Suprapubic skin (tissue), 4 donors: ENCODE results near the gene ERI3. TPM values are rescaled to one million over a fixed set of nuclear protein-coding genes. Genes with fewer than 3 reads are reported as not detected.

Experiments
- DNase-seq, 2 donors: peaks; one replicate each; pipeline ENCODE4 v3.0.0-alpha.2; 2019; ENCODE audit warnings: low spot score in 2 of 2
- H3K27ac ChIP-seq: fragments of 200-600 bp; sonication (generic); one replicate; pipeline ENCODE4 v1.5.1; 2019
- H3K27me3 ChIP-seq: fragments of 200-600 bp; sonication (generic); one replicate; pipeline ENCODE4 v1.5.1; 2019
- H3K36me3 ChIP-seq: fragments of 200-600 bp; sonication (generic); one replicate; pipeline ENCODE4 v1.5.1; 2019
- H3K4me1 ChIP-seq: fragments of 200-600 bp; sonication (generic); one replicate; pipeline ENCODE4 v1.5.1; 2019
- H3K4me3 ChIP-seq: fragments of 200-600 bp; sonication (generic); one replicate; pipeline ENCODE4 v1.5.1; 2019; ENCODE audit warnings: mild to moderate bottlenecking
- H3K9me3 ChIP-seq: fragments of 200-600 bp; sonication (generic); one replicate; pipeline ENCODE4 v1.5.1; 2019
- CTCF ChIP-seq, 2 donors: fragments of 200-600 bp in 1 of 2; fragments of 450-650 bp in 1 of 2; sonication (generic) in 1 of 2; IDR thresholded peaks; one replicate each; pipeline ENCODE4 v1.5.1; 2016 to 2019; ENCODE audit warnings: antibody characterized with exemption in 2 of 2, mild to moderate bottlenecking in 1 of 2, moderate library complexity in 1 of 2
- EP300 ChIP-seq: sonication (generic); formaldehyde crosslinking; IDR thresholded peaks from one replicate; pipeline ENCODE4 v1.6.1; 2017; ENCODE audit warnings: antibody characterized with exemption
- POLR2A ChIP-seq, 2 donors: fragments of 450-650 bp; IDR thresholded peaks; one replicate each; pipeline ENCODE4 v1.6.1; 2017; ENCODE audit warnings: antibody characterized with exemption in 2 of 2, mild to moderate bottlenecking in 2 of 2, moderate library complexity in 2 of 2
- POLR2AphosphoS5 ChIP-seq, 3 donors: sonication (generic); formaldehyde crosslinking; IDR thresholded peaks; one replicate each; pipeline ENCODE4 v1.6.1; 2017; ENCODE audit warnings: antibody characterized with exemption in 3 of 3
- WGBS: methylation state at CpG from one replicate; pipeline ENCODE4 v1.1.5; 2018; 5-methylcytosine and 5-hydroxymethylcytosine counted together
- total RNA-seq, 4 donors: library from RNA; depleted of rRNA; stranded (reverse); fragments of >200 nt; gene quantifications; one replicate each; pipeline ENCODE4 v1.1.0, GENCODE V29; 2016

The ERI3 gene
- total RNA-seq, 4 donors from 2014 or later = 23.3 to 33.4 (median 31.0) TPM

- H3K4me3 ChIP-seq = no peak overlapping the region
- H3K36me3 ChIP-seq = peaks cover 44% of the 10 kb centered on the region
- WGBS = 94% methylated on average over 2 of the region's 2 CpGs
- TF ChIP-seq CTCF (IDR thresholded peaks at IDR 0.05) = no peak
- no peak for TF ChIP-seq POLR2AphosphoS5 (IDR thresholded peaks at IDR 0.05)
- TF ChIP-seq POLR2A (IDR thresholded peaks at IDR 0.05) = no peak
- TF ChIP-seq EP300 = no peak
- no peak overlapping the region for H3K27ac ChIP-seq
- H3K4me1 ChIP-seq = no peaks in the 10 kb centered on the region
- DNase-seq = no peak
- H3K9me3 ChIP-seq = no peaks in the 10 kb centered on the region
- no peaks in the 10 kb centered on the region for H3K27me3 ChIP-seq
Measured at GRCh38 chr1:44338136-44338535, 16.9 kb downstream of the ERI3 start.

- 88% methylated on average over 3 of the region's 3 CpGs for WGBS
- Histone ChIP-seq H3K27ac (no peak overlapping the region), H3K27me3 (no peaks in the 10 kb centered on the region), H3K4me1 (no peaks in the 10 kb centered on the region), H3K4me3 (no peak overlapping the region), H3K9me3 (no peaks in the 10 kb centered on the region), H3K36me3 (peaks cover 50% of the 10 kb centered on the region)
- no peak for TF ChIP-seq POLR2AphosphoS5 (IDR thresholded peaks at IDR 0.05)
- TF ChIP-seq POLR2A (IDR thresholded peaks at IDR 0.05) = no peak
- TF ChIP-seq CTCF (IDR thresholded peaks at IDR 0.05) = no peak
- no peak for TF ChIP-seq EP300
- no peak for DNase-seq
Measured at GRCh38 chr1:44336668-44337067, 18.4 kb downstream of the ERI3 start.

GRCh38 chr1:44334968-44335367 lies 20.1 kb downstream of the ERI3 start:
- no peak overlapping the region for H3K4me3 ChIP-seq
- WGBS = 97% methylated on average over 3 of the region's 3 CpGs
- H3K27me3 ChIP-seq = no peaks in the 10 kb centered on the region
- peaks cover 50% of the 10 kb centered on the region for H3K36me3 ChIP-seq
- H3K27ac ChIP-seq = no peak overlapping the region
- H3K9me3 ChIP-seq = no peaks in the 10 kb centered on the region
- no peak for DNase-seq
- TF ChIP-seq POLR2A (IDR thresholded peaks at IDR 0.05) = no peak
- no peak for TF ChIP-seq CTCF (IDR thresholded peaks at IDR 0.05)
- no peak for TF ChIP-seq POLR2AphosphoS5 (IDR thresholded peaks at IDR 0.05)
- TF ChIP-seq EP300 = no peak
- no peaks in the 10 kb centered on the region for H3K4me1 ChIP-seq

GRCh38 chr1:44333376-44333775 lies 21.7 kb downstream of the ERI3 start:
- Histone ChIP-seq H3K4me3 (no peak overlapping the region), H3K36me3 (peaks cover 44% of the 10 kb centered on the region), H3K9me3 (no peaks in the 10 kb centered on the region), H3K27me3 (no peaks in the 10 kb centered on the region), H3K27ac (no peak overlapping the region), H3K4me1 (peaks cover 9% of the 10 kb centered on the region)
- DNase-seq = no peak
- TF ChIP-seq EP300 = no peak
- no peak for TF ChIP-seq POLR2AphosphoS5 (IDR thresholded peaks at IDR 0.05)
- WGBS = 84% methylated on average over 6 of the region's 6 CpGs

- H3K4me3 ChIP-seq = no peak overlapping the region
- no peaks in the 10 kb centered on the region for H3K9me3 ChIP-seq
- H3K27ac ChIP-seq = no peak overlapping the region
- no peak for DNase-seq
- no peak for TF ChIP-seq POLR2AphosphoS5 (IDR thresholded peaks at IDR 0.05)
- TF ChIP-seq CTCF (IDR thresholded peaks at IDR 0.05) = no peak
- TF ChIP-seq EP300 = no peak
- TF ChIP-seq POLR2A (IDR thresholded peaks at IDR 0.05) = no peak
- WGBS = 95% methylated on average over 9 of the region's 9 CpGs
- no peaks in the 10 kb centered on the region for H3K27me3 ChIP-seq
- H3K36me3 ChIP-seq = peaks cover 37% of the 10 kb centered on the region
- peaks cover 18% of the 10 kb centered on the region for H3K4me1 ChIP-seq
Measured at GRCh38 chr1:44332505-44332904, 22.6 kb downstream of the ERI3 start.

- no peak for DNase-seq
- Histone ChIP-seq H3K4me1 (peaks cover 34% of the 10 kb centered on the region), H3K4me3 (no peak overlapping the region), H3K27me3 (no peaks in the 10 kb centered on the region), H3K36me3 (peaks cover 22% of the 10 kb centered on the region), H3K9me3 (no peaks in the 10 kb centered on the region), H3K27ac (no peak overlapping the region)
- WGBS = 92% methylated on average over 2 of the region's 2 CpGs
- TF ChIP-seq POLR2AphosphoS5 (IDR thresholded peaks at IDR 0.05) = no peak
- no peak for TF ChIP-seq POLR2A (IDR thresholded peaks at IDR 0.05)
- TF ChIP-seq CTCF (IDR thresholded peaks at IDR 0.05) = no peak
- TF ChIP-seq EP300 = no peak
Measured at GRCh38 chr1:44330935-44331334, 24.1 kb downstream of the ERI3 start.
